ENCODE data around the gene APPBP2.
A peak's percentile ranks its signal among the peaks of the same experiment; 100 is the strongest.
"Not testable (repeated sequence)": the region's sequence is repeated elsewhere in the genome, so short reads cannot be mapped to it uniquely, and the experiment has no call there.

APPBP2 gene

GRCh38 chr17:60433021-60433997, 92.7 kb downstream of the APPBP2 start:
- DNase-seq = not testable (repeated sequence)

DNA sequence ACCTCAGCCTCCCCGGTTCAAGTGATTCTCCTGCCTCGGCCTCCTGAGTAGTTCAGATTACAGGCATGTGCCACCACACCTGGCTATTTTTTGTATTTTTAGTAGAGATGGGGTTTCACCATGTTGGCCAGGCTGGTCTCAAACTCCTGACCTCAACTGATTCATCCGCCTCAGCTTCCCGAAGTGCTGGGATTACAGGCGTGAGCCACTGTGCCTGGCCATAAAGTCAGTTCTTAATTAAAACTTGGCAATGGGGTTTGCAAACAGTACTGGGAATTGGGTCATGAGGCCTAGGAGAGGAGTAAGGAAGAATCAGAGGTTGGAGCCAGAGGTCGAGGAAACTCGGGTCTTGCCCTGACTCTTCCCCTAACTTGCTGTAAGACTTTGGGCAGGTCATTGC, 95.5 kb downstream of the APPBP2 start:
- not testable (repeated sequence) for DNase-seq

GRCh38 chr17:60428491-60428890, 97.6 kb downstream of the APPBP2 start:
- DNase-seq = not testable (repeated sequence)

- no peak for DNase-seq
Measured at GRCh38 chr17:60426596-60426995, 99.4 kb downstream of the APPBP2 start.

DNA sequence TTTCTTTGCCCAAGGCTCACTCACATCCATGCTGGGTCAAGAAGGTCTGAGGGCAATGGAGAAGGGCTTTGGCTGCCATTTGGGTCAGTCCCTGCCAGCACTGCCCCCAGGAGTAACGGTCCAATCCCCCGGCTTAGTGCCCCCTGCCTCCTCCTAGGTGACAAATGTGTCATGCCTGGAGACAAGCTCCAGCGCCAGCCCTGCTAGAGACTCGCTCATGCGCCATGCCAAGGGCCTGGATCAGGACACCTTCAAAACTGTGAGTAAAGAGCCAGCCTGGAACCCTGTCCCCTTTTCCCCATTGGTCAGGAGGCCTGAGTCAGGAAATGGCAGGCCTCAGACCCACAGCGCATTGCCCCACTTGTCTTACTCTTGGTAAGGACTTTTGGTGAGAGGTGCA, 100.4 kb downstream of the APPBP2 start:
- no peak for DNase-seq

- no peak for DNase-seq
Measured at GRCh38 chr17:60423865-60424264, 102.2 kb downstream of the APPBP2 start.

- no peak for DNase-seq
Measured at GRCh38 chr17:60422162-60422665, 103.8 kb downstream of the APPBP2 start, which contains the start of gene CHCT1. Gene CHCT1, plus strand, starts transcription at chr17:60422489. Its CDS starts 104 bp downstream, at chr17:60422593.

DNA sequence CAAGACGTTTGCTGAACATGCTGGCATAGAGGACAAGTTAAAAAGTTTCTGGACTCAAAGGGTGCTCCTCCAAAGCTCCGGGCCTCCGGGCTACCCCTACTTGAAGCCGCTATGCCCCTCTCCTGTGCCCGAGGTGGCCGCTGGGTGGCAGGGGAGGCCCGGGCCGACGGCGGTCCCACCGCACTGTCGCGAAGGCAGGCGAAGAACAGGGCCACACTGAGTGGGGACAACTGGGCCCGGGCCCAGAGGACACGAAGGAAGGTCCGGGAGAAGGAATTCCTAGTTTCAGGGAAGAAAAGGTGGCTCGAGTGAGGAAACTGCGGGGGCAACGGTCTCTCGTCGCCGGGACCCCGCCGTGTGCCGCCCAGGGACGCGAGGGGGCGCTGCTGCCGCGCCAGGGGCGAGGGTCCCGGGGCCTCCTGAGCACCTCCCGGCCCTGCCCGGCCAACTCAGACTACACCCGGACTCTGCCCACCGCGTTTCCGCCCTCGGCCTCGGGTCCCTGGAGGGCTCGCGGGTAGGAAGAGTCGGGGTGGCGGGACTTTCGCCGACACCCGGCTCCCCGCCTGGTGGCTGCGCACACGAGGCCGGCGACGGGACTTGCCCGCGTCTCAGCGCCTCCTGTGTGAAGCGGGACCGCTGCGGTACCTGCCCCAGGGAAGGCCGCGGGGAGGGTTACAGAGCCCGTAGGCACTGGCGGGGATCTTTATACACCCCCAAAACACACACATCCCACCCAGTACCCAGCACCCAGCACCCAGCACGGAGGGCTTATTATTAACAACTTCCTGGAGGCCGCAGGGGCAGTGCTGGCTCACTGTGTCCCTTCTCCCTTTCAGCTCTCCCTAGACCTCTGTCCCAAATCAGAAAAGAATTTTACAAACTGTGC, 104.5 kb downstream of the APPBP2 start:
- peak; percentile 57 to 69 (median 60) for DNase-seq

GRCh38 chr17:60419875-60420274, 106.2 kb downstream of the APPBP2 start:
- DNase-seq = not testable (repeated sequence)

- DNase-seq = not testable (repeated sequence)
Measured at GRCh38 chr17:60419003-60419402, 107.0 kb downstream of the APPBP2 start.

- no peak for DNase-seq
Measured at GRCh38 chr17:60416368-60416925, 109.6 kb downstream of the APPBP2 start.

GRCh38 chr17:60415146-60415545, 110.9 kb downstream of the APPBP2 start:
- DNase-seq = no peak

DNA sequence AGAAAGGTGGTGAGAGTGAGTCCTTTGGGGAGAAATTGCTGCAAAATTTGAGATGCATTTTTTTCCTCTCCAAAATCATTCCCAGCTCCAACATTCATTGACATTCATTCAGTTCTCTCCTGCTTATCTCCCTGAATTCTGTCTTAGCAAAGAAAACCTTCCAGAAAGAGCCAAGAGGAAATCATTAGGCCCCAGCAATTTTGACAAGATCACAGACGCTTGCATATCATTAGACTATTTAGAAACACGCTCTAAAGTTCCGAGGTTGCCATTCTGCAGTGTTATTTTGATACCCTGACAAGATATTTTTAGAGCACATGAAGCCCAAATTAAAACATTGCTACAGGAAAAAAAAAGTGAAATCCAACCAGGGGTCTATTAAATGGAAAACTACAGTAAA, 113.3 kb downstream of the APPBP2 start:
- DNase-seq = no peak

DNA sequence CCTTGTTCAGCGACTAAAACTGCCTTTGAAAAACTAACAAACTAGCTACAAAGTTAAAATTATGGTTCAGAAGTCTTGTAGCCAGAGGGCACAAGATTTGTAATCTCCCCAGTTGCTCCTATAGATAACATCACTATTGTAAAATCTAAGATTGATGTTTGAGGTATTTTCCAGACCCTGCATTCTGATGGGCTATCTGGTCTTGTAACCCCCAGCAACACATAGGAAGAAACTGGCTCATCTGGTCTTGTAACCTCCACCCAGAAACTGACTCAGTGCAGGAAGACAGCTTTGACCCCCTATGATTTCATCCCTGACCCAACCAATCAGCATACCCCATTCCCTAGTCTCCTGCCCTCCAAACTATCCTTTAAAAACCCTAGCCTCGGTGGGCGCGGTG, 116.0 kb downstream of the APPBP2 start:
- DNase-seq = no peak

DNA sequence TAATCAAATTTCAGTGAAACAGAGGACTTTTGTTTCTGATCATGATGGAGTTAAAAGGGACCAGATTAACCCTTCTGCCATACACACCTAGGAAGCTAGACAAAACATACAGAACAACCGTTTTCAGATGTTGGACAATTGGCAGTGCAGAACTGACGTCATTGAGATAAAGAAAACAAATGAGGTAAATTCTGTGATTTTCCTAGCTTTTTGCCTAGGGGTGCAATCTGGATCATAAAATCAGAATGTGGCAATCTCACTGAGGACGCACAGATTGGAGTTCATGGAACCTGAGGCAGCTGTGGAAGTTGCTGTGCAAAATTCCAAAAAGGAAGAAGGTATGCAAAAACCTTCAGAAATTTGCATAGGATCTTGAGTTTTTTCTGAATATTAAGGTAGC, 119.2 kb downstream of the APPBP2 start:
- DNase-seq = no peak

- DNase-seq = no peak
Measured at GRCh38 chr17:60403962-60404361, 122.1 kb downstream of the APPBP2 start.

DNA sequence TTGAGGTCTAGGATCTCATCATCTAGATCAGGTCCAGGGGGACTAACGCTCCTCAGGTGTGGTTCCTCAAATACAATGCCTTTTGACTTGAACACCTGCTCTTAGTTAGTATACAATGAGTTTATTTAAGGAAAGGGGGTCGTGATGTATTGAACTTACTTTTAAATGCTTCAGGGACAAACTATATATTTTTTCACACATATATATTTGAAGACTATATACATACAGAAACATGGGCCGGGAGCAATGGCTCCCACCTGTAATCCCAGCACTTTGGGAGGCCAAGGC, 122.6 kb downstream of the APPBP2 start:
- no peak for DNase-seq

GRCh38 chr17:60401819-60402218, 124.2 kb downstream of the APPBP2 start:
- DNase-seq = no peak

DNA sequence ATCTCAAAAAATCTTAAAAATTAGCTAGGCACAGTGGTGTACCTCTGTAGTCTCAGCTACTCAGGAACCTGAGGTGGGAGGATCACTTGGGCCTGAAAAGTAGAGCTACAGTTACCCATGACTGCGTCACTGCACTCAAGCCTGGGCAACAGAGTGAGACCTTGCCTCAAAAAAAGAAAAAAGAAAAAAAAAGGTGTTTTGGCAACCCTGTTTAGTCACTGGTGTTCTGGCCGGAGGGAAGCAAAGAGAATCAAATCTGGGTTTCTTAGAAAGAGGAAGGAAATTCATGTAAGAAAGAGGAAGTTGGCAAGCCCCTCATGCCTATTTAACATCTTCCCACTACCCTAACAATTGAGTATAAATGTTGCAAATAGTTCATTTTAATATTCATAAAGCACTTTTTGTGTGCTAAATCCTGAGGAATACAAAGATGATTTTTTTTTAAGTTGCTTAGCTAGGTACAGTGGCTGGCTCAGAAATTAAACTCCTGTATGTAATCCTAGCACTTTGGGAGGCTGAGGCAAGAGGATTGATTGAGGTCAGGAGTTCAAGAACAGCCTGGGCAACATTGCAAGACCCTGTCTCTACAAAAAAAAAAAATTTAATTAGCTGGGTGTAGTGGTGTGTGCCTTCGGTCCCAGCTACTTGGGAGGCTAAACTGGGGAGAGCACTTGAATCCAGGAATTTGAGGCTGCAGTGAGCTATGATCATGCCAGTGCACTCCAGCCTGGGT, 127.6 kb downstream of the APPBP2 start:
- DNase-seq = no peak

DNA sequence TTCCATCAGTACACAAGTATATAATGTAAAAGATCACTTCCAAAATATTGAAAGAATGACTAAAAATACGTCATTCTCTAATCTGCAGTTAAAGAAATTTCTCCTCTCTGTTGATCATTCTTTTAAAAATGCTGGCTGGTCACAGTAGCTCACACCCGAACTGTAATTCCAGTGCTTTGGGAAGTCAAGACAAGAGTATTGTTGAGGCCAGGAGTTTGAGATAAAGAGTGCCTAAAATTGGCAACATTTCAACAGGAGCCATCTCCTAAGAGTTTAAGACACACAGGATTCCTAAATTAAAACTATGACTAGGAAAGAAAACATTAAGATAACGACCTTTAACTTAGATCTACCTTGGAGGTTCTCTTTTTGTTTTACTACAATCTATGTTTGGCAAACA, 129.6 kb downstream of the APPBP2 start:
- no peak for DNase-seq

- DNase-seq = no peak
Measured at GRCh38 chr17:60395508-60396065, 130.5 kb downstream of the APPBP2 start.

Measured in activated CD4-positive, CD25-positive, alpha-beta regulatory T cell (primary cell).